K562 (cell line): ENCODE results near the gene PTPN11.

ENCODE experiments used
- ARID3A ChIP-seq: IDR thresholded peaks from 2 replicates; pipeline ENCODE4 v1.6.1; 2012; ENCODE audit warnings: low read depth, low read length, improper control_type of control experiment, borderline replicate concordance
- CHD2 ChIP-seq: IDR thresholded peaks from 2 replicates; pipeline ENCODE4 v1.6.1; 2011; ENCODE audit warnings: low read depth, low read length
- CTCF ChIP-seq, 3 experiments: IDR thresholded peaks in 2 of 3; conservative IDR thresholded peaks in 1 of 3; 2 replicates each; pipeline ENCODE4 v1.5.1; 2011 to 2012; ENCODE audit warnings: low read length in 3 of 3, mild to moderate bottlenecking in 3 of 3, control low read depth in 2 of 3, improper control_type of control experiment in 1 of 3, inconsistent platforms in 1 of 3, low read depth in 1 of 3, mixed read lengths in 1 of 3, moderate library complexity in 1 of 3; ENCODE audit not compliant: insufficient read depth in 2 of 3
- HSF4 ChIP-seq: fragments of 250-450 bp; sonication (Bioruptor Pico); IDR thresholded peaks from 2 replicates; pipeline ENCODE4 v2.1.2; 2022; ENCODE audit warnings: mild to moderate bottlenecking, moderate library complexity, borderline replicate concordance
- MAX ChIP-seq: sonication (generic); formaldehyde crosslinking; IDR thresholded peaks from 2 replicates; pipeline ENCODE4 v1.9.0; 2022; ENCODE audit warnings: mild to moderate bottlenecking, missing genetic modification reagents
- MTF1 ChIP-seq: fragments of 250-450 bp; sonication (Bioruptor Pico); IDR thresholded peaks from 2 replicates; pipeline ENCODE4 v1.9.0; 2021; ENCODE audit warnings: moderate library complexity, mild to moderate bottlenecking, inconsistent platforms, borderline replicate concordance
- RAD21 ChIP-seq, 2 experiments: fragments of 250-450 bp in 1 of 2; fragments of 450-650 bp in 1 of 2; sonication (Bioruptor Pico) in 1 of 2; formaldehyde crosslinking in 1 of 2; IDR thresholded peaks in 1 of 2; conservative IDR thresholded peaks in 1 of 2; 2 replicates each; pipeline versions ENCODE4 v1.4.0 to v1.8.0; 2020 to 2022; ENCODE audit warnings: mild to moderate bottlenecking in 2 of 2, moderate library complexity in 1 of 2
- RHOXF2B ChIP-seq: fragments of 250-450 bp; sonication (Bioruptor Pico); conservative IDR thresholded peaks from 2 replicates; pipeline ENCODE4 v1.5.1; 2021
- SIX5 ChIP-seq, 2 experiments: IDR thresholded peaks; 2 replicates each; pipeline ENCODE4 v1.6.1; 2011; ENCODE audit warnings: low read length in 2 of 2, borderline replicate concordance in 1 of 2, low read depth in 1 of 2, mild to moderate bottlenecking in 1 of 2, moderate library complexity in 1 of 2; ENCODE audit not compliant: insufficient read depth in 1 of 2
- TAF1 ChIP-seq: IDR thresholded peaks from 2 replicates; pipeline ENCODE4 v1.6.1; 2011; ENCODE audit warnings: mild to moderate bottlenecking, low read length, moderate library complexity; ENCODE audit not compliant: insufficient read depth, control insufficient read depth, severe bottlenecking; ENCODE audit errors: extremely low read depth
- TEAD4 ChIP-seq, 2 experiments: sonication (generic) in 1 of 2; formaldehyde crosslinking in 1 of 2; IDR thresholded peaks; 2 replicates each; pipeline versions ENCODE4 v1.6.1 to v1.8.0; 2012 to 2022; ENCODE audit warnings: borderline replicate concordance in 1 of 2, inconsistent platforms in 1 of 2, low read length in 1 of 2, mild to moderate bottlenecking in 1 of 2, missing genetic modification reagents in 1 of 2
- TRIM28 ChIP-seq: fragments of 450-650 bp; IDR thresholded peaks from 2 replicates; pipeline ENCODE4 v1.6.1; 2017
- ZC3H8 ChIP-seq: fragments of 450-650 bp; IDR thresholded peaks from 2 replicates; pipeline ENCODE4 v1.6.1; 2017

- no peak for TF ChIP-seq TRIM28
- TF ChIP-seq CTCF (IDR thresholded peaks at IDR 0.05 in 2 of 3, conservative IDR thresholded peaks at IDR 0.05 in 1 of 3; ENCODE audit: insufficient read depth in 2 of 3, low read depth in 1 of 3, low read length in 3 of 3): no peak
- TF ChIP-seq MTF1 (CRISPR knock-in tag): no peak
- TF ChIP-seq TAF1: no peak
- no peak for TF ChIP-seq ZC3H8
- no peak for TF ChIP-seq HSF4 (CRISPR knock-in tag)
- no peak for TF ChIP-seq TEAD4 (IDR thresholded peaks at IDR 0.05; ENCODE audit: low read length)
- no peak for TF ChIP-seq TEAD4 (CRISPR knock-in tag; IDR thresholded peaks at IDR 0.05; ENCODE audit: borderline replicate concordance)
- TF ChIP-seq MAX (CRISPR knock-in tag): no peak
- TF ChIP-seq RAD21 (CRISPR knock-in tag; conservative IDR thresholded peaks at IDR 0.05 in 1 of 2, IDR thresholded peaks at IDR 0.05 in 1 of 2): no peak
- TF ChIP-seq SIX5 (IDR thresholded peaks at IDR 0.05; ENCODE audit: borderline replicate concordance in 1 of 2, insufficient read depth in 1 of 2, low read depth in 1 of 2, low read length in 2 of 2): no peak
- TF ChIP-seq ARID3A: no peak
- no peak for TF ChIP-seq CHD2
- TF ChIP-seq RHOXF2B (CRISPR knock-in tag): no peak
These were observed 14.8 kb downstream of the PTPN11 start for GRCh38 chr12:112433551-112433950.
